ENCODE results near the gene SUDS3. TPM values are rescaled to one million over a fixed set of nuclear protein-coding genes. Genes with fewer than 3 reads are reported as not detected.

The SUDS3 gene
- total RNA-seq, 1 donor from 2014 or later, result 8.0 TPM

- intact Hi-C loops (cut with DNase I), result no loop called here
- Histone ChIP-seq H3K4me3 (no peak overlapping the region), H3K27me3 (no peaks in the 10 kb centered on the region), H3K36me3 (no peaks in the 10 kb centered on the region), H3K27ac (no peak overlapping the region), H3K4me1 (peaks cover 0 to 8% of the 10 kb centered on the region in 2 donors), H3K9me3 (no peaks in the 10 kb centered on the region)
- TF ChIP-seq CTCF (IDR thresholded peaks at IDR 0.05), result no peak
- no peak for DNase-seq (ENCODE audit: low spot score in 2 of 2)
These were observed 43.8 kb upstream of the SUDS3 start for GRCh38 chr12:118332511-118332910.

- Histone ChIP-seq H3K4me1 (peaks cover 0 to 8% of the 10 kb centered on the region in 2 donors), H3K36me3 (no peaks in the 10 kb centered on the region), H3K27ac (no peak overlapping the region), H3K9me3 (no peaks in the 10 kb centered on the region), H3K4me3 (no peak overlapping the region), H3K27me3 (no peaks in the 10 kb centered on the region)
- intact Hi-C loops (cut with DNase I), result no loop called here
- TF ChIP-seq CTCF (IDR thresholded peaks at IDR 0.05), result no peak
- DNase-seq (ENCODE audit: low spot score in 2 of 2), result no peak
These were observed 42.1 kb upstream of the SUDS3 start for GRCh38 chr12:118334241-118334640.

- Histone ChIP-seq H3K9me3 (no peaks in the 10 kb centered on the region), H3K36me3 (no peaks in the 10 kb centered on the region), H3K27me3 (no peaks in the 10 kb centered on the region), H3K4me3 (no peak overlapping the region), H3K27ac (no peak overlapping the region), H3K4me1 (peaks cover 0 to 8% of the 10 kb centered on the region in 2 donors)
- intact Hi-C loops (cut with DNase I), result no loop called here
- no peak for TF ChIP-seq CTCF (IDR thresholded peaks at IDR 0.05)
- DNase-seq (ENCODE audit: low spot score in 2 of 2), result no peak
These were observed 41.3 kb upstream of the SUDS3 start for GRCh38 chr12:118334939-118335567.

- no peak for TF ChIP-seq CTCF (IDR thresholded peaks at IDR 0.05)
- H3K36me3 ChIP-seq, result no peaks in the 10 kb centered on the region
- DNase-seq (ENCODE audit: low spot score in 2 of 2), result no peak
- no peaks in the 10 kb centered on the region for H3K9me3 ChIP-seq
- no peak overlapping the region for H3K27ac ChIP-seq
- intact Hi-C loops (cut with DNase I), result no loop called here
- no peak overlapping the region for H3K4me3 ChIP-seq
- H3K27me3 ChIP-seq, result no peaks in the 10 kb centered on the region
- peaks cover 0 to 2% of the 10 kb centered on the region in 2 donors for H3K4me1 ChIP-seq
These were observed 40.2 kb upstream of the SUDS3 start for GRCh38 chr12:118336123-118336522.

GRCh38 chr12:118337194-118337838, 39.0 kb upstream of the SUDS3 start:
- Histone ChIP-seq H3K4me3 (no peak overlapping the region), H3K36me3 (no peaks in the 10 kb centered on the region), H3K27ac (no peak overlapping the region), H3K4me1 (no peaks in the 10 kb centered on the region), H3K27me3 (no peaks in the 10 kb centered on the region), H3K9me3 (no peaks in the 10 kb centered on the region)
- intact Hi-C loops (cut with DNase I), result no loop called here
- no peak for TF ChIP-seq CTCF (IDR thresholded peaks at IDR 0.05)
- DNase-seq (ENCODE audit: low spot score in 2 of 2), result no peak
